Sigmoid colon (tissue), 7 donors: Measurements from ENCODE around the gene ELP2. TPM values are rescaled to one million over a fixed set of nuclear protein-coding genes. Genes with fewer than 3 reads are reported as not detected.

Experiments used
- DNase-seq: peaks from one replicate; pipeline ENCODE4 v3.0.0-alpha.2; 2019
- H3K27ac ChIP-seq, 4 donors: fragments of 200-600 bp; sonication (generic); one replicate each; pipeline ENCODE4 v1.5.1; 2016 to 2019; ENCODE audit warnings: mild to moderate bottlenecking in 1 of 4
- H3K27me3 ChIP-seq, 3 donors: fragments of 200-600 bp; sonication (generic); one replicate each; pipeline ENCODE4 v1.5.1; 2019; ENCODE audit warnings: mild to moderate bottlenecking in 1 of 3
- H3K36me3 ChIP-seq, 4 donors: fragments of 200-600 bp; sonication (generic); one replicate each; pipeline ENCODE4 v1.5.1; 2016 to 2019
- H3K4me1 ChIP-seq, 4 donors: fragments of 200-600 bp; sonication (generic); one replicate each; pipeline ENCODE4 v1.5.1; 2017 to 2019
- H3K4me3 ChIP-seq, 4 donors: fragments of 200-600 bp; sonication (generic); one replicate each; pipeline ENCODE4 v1.5.1; 2017 to 2019; ENCODE audit warnings: mild to moderate bottlenecking in 2 of 4, moderate library complexity in 1 of 4
- H3K9me3 ChIP-seq, 4 donors: fragments of 200-600 bp in 3 of 4; sonication (generic) in 3 of 4; one replicate each; pipeline versions ENCODE4 v1.5.1 to v1.6.1; 2013 to 2019
- CTCF ChIP-seq, 4 experiments: fragments of 450-650 bp in 3 of 4; fragments of 200-600 bp in 1 of 4; IDR thresholded peaks; one replicate each; pipeline ENCODE4 v1.5.1; 2016 to 2019; ENCODE audit warnings: antibody characterized with exemption in 4 of 4, mild to moderate bottlenecking in 3 of 4, moderate library complexity in 2 of 4
- EP300 ChIP-seq, 4 donors: sonication (generic); formaldehyde crosslinking; IDR thresholded peaks; one replicate each; pipeline ENCODE4 v1.6.1; 2017; ENCODE audit warnings: antibody characterized with exemption in 4 of 4
- POLR2A ChIP-seq, 2 donors: fragments of 450-650 bp; IDR thresholded peaks; one replicate each; pipeline ENCODE4 v1.6.1; 2016; ENCODE audit warnings: antibody characterized with exemption in 2 of 2, mild to moderate bottlenecking in 2 of 2, moderate library complexity in 2 of 2
- POLR2AphosphoS5 ChIP-seq, 4 donors: sonication (generic); formaldehyde crosslinking; IDR thresholded peaks; one replicate each; pipeline ENCODE4 v1.6.1; 2017; ENCODE audit warnings: antibody characterized with exemption in 4 of 4
- WGBS, 2 donors: extraction: QIAGEN DNeasy Blood & Tissue Kit; methylation state at CpG; one replicate each; pipeline ENCODE4 v1.1.7; 2013; 5-methylcytosine and 5-hydroxymethylcytosine counted together
- intact Hi-C: fragments of 100-400 bp; cut with DNase I; formaldehyde crosslinking; loops from one replicate; pipeline ENCODE4 v1.15.1; 2023
- polyA plus RNA-seq, 3 donors: library from polyadenylated mRNA; stranded (reverse); fragments of 200-250 nt; gene quantifications; one replicate each; pipeline ENCODE4 v1.2.3, GENCODE V29; 2013
- total RNA-seq, 4 donors: library from RNA; depleted of rRNA; stranded (reverse); fragments of >200 nt; gene quantifications; one replicate each; pipeline ENCODE4 v1.1.0, GENCODE V29; 2016
- donor health status: healthy with polysubstance abuse.
- donor health status: Bipolar disorder and iron deficiency.
- donor health status: healthy.

Gene ELP2
- total and polyA plus RNA-seq, 7 donors, result 14.3 to 77.2 (median 51.7) TPM

DNA sequence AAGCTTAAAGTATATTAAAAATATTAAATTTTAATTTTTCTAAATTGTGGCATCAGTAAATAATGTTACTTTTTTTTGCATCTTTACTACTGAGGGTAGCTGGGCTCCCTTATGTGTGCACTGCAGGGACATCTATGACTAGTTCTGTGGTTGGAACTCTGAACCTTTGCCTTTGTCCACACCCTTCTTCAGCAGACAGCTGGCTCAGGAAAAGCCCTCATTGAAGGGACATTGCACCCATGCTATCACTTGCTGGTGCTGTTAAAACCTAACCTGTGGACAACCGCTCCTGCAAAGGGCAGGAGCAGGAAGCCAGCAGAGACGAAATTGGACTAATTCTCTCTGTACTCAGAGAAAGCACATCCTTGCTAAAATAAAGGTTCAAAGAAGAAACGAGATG, 87.6 kb downstream of the ELP2 start:
- intact Hi-C loops, result no loop called here
- TF ChIP-seq CTCF (IDR thresholded peaks at IDR 0.05), result no peak
- TF ChIP-seq POLR2A (IDR thresholded peaks at IDR 0.05), result no peak
- Histone ChIP-seq H3K4me3 (no peak overlapping the region), H3K9me3 (no peaks in the 10 kb centered on the region), H3K4me1 (peaks cover 0 to 3% (median 0%) of the 10 kb centered on the region in 4 donors), H3K36me3 (no peaks in the 10 kb centered on the region), H3K27me3 (no peaks in the 10 kb centered on the region), H3K27ac (no peak overlapping the region)
- 16 to 67% methylated on average over 3 of the region's 3 CpGs for WGBS, 2 donors
- no peak for DNase-seq

- WGBS, 2 donors, result 74 to 90% methylated on average over 1 of the region's 1 CpG
- H3K9me3 ChIP-seq, result peaks cover 0 to 19% (median 8%) of the 10 kb centered on the region in 4 donors
- intact Hi-C loops, result no loop called here
Measured at GRCh38 chr18:36229188-36229587, 99.5 kb downstream of the ELP2 start.

More at GRCh38 chr18:36229188-36229587, 99.5 kb downstream of the ELP2 start:
- Histone ChIP-seq H3K27ac (no peak overlapping the region), H3K4me3 (no peak overlapping the region), H3K27me3 (no peaks in the 10 kb centered on the region), H3K36me3 (no peaks in the 10 kb centered on the region), H3K4me1 (no peaks in the 10 kb centered on the region)
- DNase-seq, result no peak
- TF ChIP-seq EP300 (IDR thresholded peaks at IDR 0.05), result no peak
- no peak for TF ChIP-seq POLR2A (IDR thresholded peaks at IDR 0.05)
- TF ChIP-seq CTCF (IDR thresholded peaks at IDR 0.05), result no peak
- no peak for TF ChIP-seq POLR2AphosphoS5 (IDR thresholded peaks at IDR 0.05)

Other genes with a start within 250 kb of the ELP2 start
- 10 to 100 TPM; 68.8 to 80.3 (median 71.8) TPM for gene RPRD1A, start 62.3 kb upstream of the ELP2 start, total RNA-seq
- 10 to 100 TPM; 13.2 to 19.4 (median 15.7) TPM for gene RPRD1A, start 62.3 kb upstream of the ELP2 start, polyA plus RNA-seq
- gene SLC39A6, start 559 bp upstream of the ELP2 start, total RNA-seq, result 10 to 100 TPM; 28.1 to 34.6 (median 31.8) TPM
- gene SLC39A6, start 559 bp upstream of the ELP2 start, polyA plus RNA-seq, result 10 to 100 TPM in 1 of 3 donors, 1 to 10 TPM in 2; 1.8 to 13.5 (median 3.0) TPM
- gene MOCOS, start 57.6 kb downstream of the ELP2 start, total RNA-seq, result 1 to 10 TPM in 2 of 4 donors, under 1 TPM in 2; 0.49 to 1.8 (median 1.0) TPM
- 1 to 10 TPM; 1.8 to 3.6 (median 2.5) TPM for gene MOCOS, start 57.6 kb downstream of the ELP2 start, polyA plus RNA-seq
- gene FHOD3, start 167.8 kb downstream of the ELP2 start, total RNA-seq, result 10 to 100 TPM in 3 of 4 donors, 1 to 10 TPM in 1; 9.5 to 24.9 (median 18.8) TPM
- gene FHOD3, start 167.8 kb downstream of the ELP2 start, polyA plus RNA-seq, result 1 to 10 TPM; 1.2 to 5.6 (median 1.2) TPM